Measurements from ENCODE around the gene ACVR2B.

The ACVR2B gene

GRCh38 chr3:38458796-38459498 is 5.3 kb downstream of the ACVR2B start:
- no peak for DNase-seq (ENCODE audit: low read depth)

GRCh38 chr3:38459499-38460048 is 5.9 kb downstream of the ACVR2B start:
- DNase-seq (ENCODE audit: low read depth), result no peak

- no peak for DNase-seq (ENCODE audit: low read depth)
Observed at GRCh38 chr3:38460377-38461270, 6.9 kb downstream of the ACVR2B start.

- DNase-seq (ENCODE audit: low read depth), result no peak
Observed at GRCh38 chr3:38465588-38466154, 12.0 kb downstream of the ACVR2B start.

- no peak for DNase-seq (ENCODE audit: low read depth)
Observed at GRCh38 chr3:38468765-38469164, 15.1 kb downstream of the ACVR2B start.

GRCh38 chr3:38469852-38470251 is 16.2 kb downstream of the ACVR2B start:
- DNase-seq (ENCODE audit: low read depth), result no peak

GRCh38 chr3:38471260-38471857 is 17.7 kb downstream of the ACVR2B start:
- DNase-seq (ENCODE audit: low read depth), result no peak

GRCh38 chr3:38472342-38472741 is 18.7 kb downstream of the ACVR2B start:
- no peak for DNase-seq (ENCODE audit: low read depth)

GRCh38 chr3:38473229-38473628 is 19.5 kb downstream of the ACVR2B start:
- no peak for DNase-seq (ENCODE audit: low read depth)

- DNase-seq (ENCODE audit: low read depth), result no peak
Observed at GRCh38 chr3:38474928-38475605, 21.4 kb downstream of the ACVR2B start.

GRCh38 chr3:38475716-38476115 is 22.0 kb downstream of the ACVR2B start:
- no peak for DNase-seq (ENCODE audit: low read depth)

GRCh38 chr3:38476157-38476756 is 22.6 kb downstream of the ACVR2B start:
- DNase-seq (ENCODE audit: low read depth), result no peak

GRCh38 chr3:38477057-38477820 is 23.5 kb downstream of the ACVR2B start:
- no peak for DNase-seq (ENCODE audit: low read depth)

- DNase-seq (ENCODE audit: low read depth), result no peak
Observed at GRCh38 chr3:38477839-38478450, 24.3 kb downstream of the ACVR2B start.

- DNase-seq (ENCODE audit: low read depth), result no peak
Observed at GRCh38 chr3:38478901-38479300, 25.2 kb downstream of the ACVR2B start.

GRCh38 chr3:38479431-38480092 is 25.9 kb downstream of the ACVR2B start:
- peak; percentile 22 for DNase-seq (ENCODE audit: low read depth)

GRCh38 chr3:38480093-38480445 is 26.4 kb downstream of the ACVR2B start:
- DNase-seq (ENCODE audit: low read depth), result no peak

- DNase-seq (ENCODE audit: low read depth), result no peak
Observed at GRCh38 chr3:38480930-38481329, 27.2 kb downstream of the ACVR2B start.

- no peak for DNase-seq (ENCODE audit: low read depth)
Observed at GRCh38 chr3:38482951-38483350, 29.3 kb downstream of the ACVR2B start.

- no peak for DNase-seq (ENCODE audit: low read depth)
Observed at GRCh38 chr3:38487323-38487722, 33.6 kb downstream of the ACVR2B start.

Data from stimulated activated CD4-positive, alpha-beta T cell treated with anti-CD3 and anti-CD28 coated beads, Interleukin-2, amount 100 ng/mL, for 4 hours (primary cell).